Smooth muscle cell (in vitro differentiated cells): ENCODE measurements around the gene CYP1A2. TPM values are rescaled to one million over a fixed set of nuclear protein-coding genes. Genes with fewer than 3 reads are reported as not detected.

ENCODE experiments used
- DNase-seq: peaks from one replicate; lab custom pipeline; 2025; ENCODE audit not compliant: unreplicated experiment; lab: John Stamatoyannopoulos, UW
- H2AFZ ChIP-seq: fragments of 200-600 bp; sonication (generic); 2 replicates; pipeline ENCODE4 v1.6.0; 2016; ENCODE audit warnings: antibody characterized with exemption, low read depth, mild to moderate bottlenecking
- H3F3A ChIP-seq: fragments of 200-600 bp; sonication (generic); 2 replicates; pipeline ENCODE4 v1.6.0; 2017; ENCODE audit warnings: antibody characterized with exemption, low read depth
- H3K27ac ChIP-seq: fragments of 200-600 bp; sonication (generic); 2 replicates; pipeline ENCODE4 v1.5.1; 2016; ENCODE audit warnings: low read depth, mild to moderate bottlenecking
- H3K27me3 ChIP-seq: fragments of 200-600 bp; sonication (generic); 2 replicates; pipeline ENCODE4 v1.6.1; 2016; ENCODE audit warnings: low read depth, mild to moderate bottlenecking
- H3K36me3 ChIP-seq: fragments of 200-600 bp; sonication (generic); 2 replicates; pipeline ENCODE4 v1.5.1; 2016; ENCODE audit warnings: low read depth
- H3K4me1 ChIP-seq: fragments of 200-600 bp; sonication (generic); 2 replicates; pipeline ENCODE4 v1.5.1; 2016; ENCODE audit warnings: low read depth
- H3K4me2 ChIP-seq: fragments of 200-600 bp; sonication (generic); 2 replicates; pipeline ENCODE4 v1.6.0; 2016; ENCODE audit warnings: mild to moderate bottlenecking
- H3K4me3 ChIP-seq: fragments of 200-600 bp; sonication (generic); 2 replicates; pipeline ENCODE4 v1.5.1; 2016; ENCODE audit warnings: mild to moderate bottlenecking
- H3K79me2 ChIP-seq: fragments of 200-600 bp; sonication (generic); 2 replicates; pipeline ENCODE4 v1.6.0; 2016; ENCODE audit warnings: low read depth, mild to moderate bottlenecking
- H3K9ac ChIP-seq: fragments of 200-600 bp; sonication (generic); 2 replicates; pipeline ENCODE4 v1.6.0; 2016; ENCODE audit warnings: low read depth
- H3K9me3 ChIP-seq: fragments of 200-600 bp; sonication (generic); replicated peaks from 2 replicates; pipeline ENCODE4 v1.5.1; 2016; ENCODE audit warnings: low read depth
- H4K20me1 ChIP-seq: fragments of 200-600 bp; sonication (generic); 2 replicates; pipeline ENCODE4 v1.6.0; 2016; ENCODE audit warnings: low read depth
- WGBS: methylation state at CpG from one replicate; pipeline ENCODE4 v1.1.7; 2016; ENCODE audit warnings: low lambda C conversion rate; 5-methylcytosine and 5-hydroxymethylcytosine counted together
- polyA plus RNA-seq: library from polyadenylated mRNA; unstranded; fragments of >200 nt; fragmentation: Nextera tagmentation; extraction: Ambion mirVana; gene quantifications from 2 replicates; pipeline ENCODE4 v1.2.1, GENCODE V29; 2016
- total RNA-seq: library from RNA; depleted of rRNA; stranded (reverse); fragments of >200 nt; gene quantifications from 2 replicates; pipeline ENCODE4 v1.2.3, GENCODE V29; 2014
- TF ChIP-seq, protein P1 (sequence below): fragments of 200-600 bp; sonication (generic); IDR thresholded peaks from 2 replicates; pipeline ENCODE4 v1.5.1; 2017; ENCODE audit warnings: borderline replicate concordance, mild to moderate bottlenecking, antibody characterized with exemption; ENCODE audit not compliant: insufficient read depth, poor library complexity, severe bottlenecking

Gene CYP1A2
- total and polyA plus RNA-seq, 2 experiments from 2014 or later = not detected

DNA sequence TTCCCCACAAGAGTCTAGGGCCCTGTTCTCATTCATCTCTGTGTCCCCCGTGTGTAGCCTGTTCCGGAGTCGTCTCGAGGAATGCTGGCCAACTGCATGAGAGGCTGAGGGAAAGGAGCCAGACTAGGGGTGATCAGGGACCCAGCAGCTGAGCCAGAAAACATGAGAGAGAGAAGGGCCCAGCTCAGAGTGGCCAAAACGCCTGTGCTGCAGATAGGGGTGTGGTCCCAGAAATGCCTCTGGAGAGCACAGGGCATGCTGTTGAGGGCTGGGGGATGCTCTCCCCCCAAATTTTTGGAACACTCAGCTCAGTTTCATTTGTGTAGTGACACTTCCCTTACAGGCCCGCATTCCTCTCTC lies 14.1 kb downstream of the CYP1A2 start:
- Histone ChIP-seq H2AFZ (no peak overlapping the region), H3K27ac (no peak overlapping the region), H4K20me1 (no peaks in the 10 kb centered on the region), H3K36me3 (no peaks in the 10 kb centered on the region), H3K79me2 (no peaks in the 10 kb centered on the region), H3K9ac (no peak overlapping the region), H3K4me2 (no peak overlapping the region), H3K27me3 (no peaks in the 10 kb centered on the region), H3K9me3 (no peaks in the 10 kb centered on the region), H3K4me3 (no peak overlapping the region), H3F3A (no peaks in the 10 kb centered on the region), H3K4me1 (no peaks in the 10 kb centered on the region)
- 78% methylated on average over 6 of the region's 6 CpGs for WGBS
- DNase-seq = no peak
- TF ChIP-seq, protein P1, sequence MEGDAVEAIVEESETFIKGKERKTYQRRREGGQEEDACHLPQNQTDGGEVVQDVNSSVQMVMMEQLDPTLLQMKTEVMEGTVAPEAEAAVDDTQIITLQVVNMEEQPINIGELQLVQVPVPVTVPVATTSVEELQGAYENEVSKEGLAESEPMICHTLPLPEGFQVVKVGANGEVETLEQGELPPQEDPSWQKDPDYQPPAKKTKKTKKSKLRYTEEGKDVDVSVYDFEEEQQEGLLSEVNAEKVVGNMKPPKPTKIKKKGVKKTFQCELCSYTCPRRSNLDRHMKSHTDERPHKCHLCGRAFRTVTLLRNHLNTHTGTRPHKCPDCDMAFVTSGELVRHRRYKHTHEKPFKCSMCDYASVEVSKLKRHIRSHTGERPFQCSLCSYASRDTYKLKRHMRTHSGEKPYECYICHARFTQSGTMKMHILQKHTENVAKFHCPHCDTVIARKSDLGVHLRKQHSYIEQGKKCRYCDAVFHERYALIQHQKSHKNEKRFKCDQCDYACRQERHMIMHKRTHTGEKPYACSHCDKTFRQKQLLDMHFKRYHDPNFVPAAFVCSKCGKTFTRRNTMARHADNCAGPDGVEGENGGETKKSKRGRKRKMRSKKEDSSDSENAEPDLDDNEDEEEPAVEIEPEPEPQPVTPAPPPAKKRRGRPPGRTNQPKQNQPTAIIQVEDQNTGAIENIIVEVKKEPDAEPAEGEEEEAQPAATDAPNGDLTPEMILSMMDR = no peak

DNA sequence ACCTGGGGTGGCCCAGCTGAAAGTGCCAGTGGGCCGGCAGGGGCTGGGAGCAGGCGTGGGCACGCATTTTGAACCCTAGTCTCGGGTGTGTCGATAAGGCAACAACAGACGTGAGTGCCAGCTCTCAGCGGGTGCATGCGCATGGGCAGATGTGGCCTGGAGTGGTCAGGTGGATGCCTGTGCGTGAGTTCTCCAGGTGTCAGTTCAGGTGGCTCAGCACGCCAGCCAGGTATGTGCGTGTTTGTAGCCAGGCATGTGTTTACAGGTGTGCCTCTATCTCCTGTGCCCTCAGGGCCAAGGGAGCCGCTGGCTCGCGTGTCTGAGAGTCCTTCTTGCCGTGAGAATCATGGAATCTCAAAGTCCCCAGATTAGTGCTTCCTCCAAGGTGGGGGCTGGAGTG lies 14.8 kb downstream of the CYP1A2 start:
- no peak overlapping the region for H3K4me3 ChIP-seq
- H3K27ac ChIP-seq = no peak overlapping the region
- H3K9ac ChIP-seq = no peak overlapping the region
- no peaks in the 10 kb centered on the region for H3K4me1 ChIP-seq
- no peaks in the 10 kb centered on the region for H3K36me3 ChIP-seq
- no peaks in the 10 kb centered on the region for H4K20me1 ChIP-seq
- no peak overlapping the region for H3K4me2 ChIP-seq
- H3K79me2 ChIP-seq = no peaks in the 10 kb centered on the region
- H3F3A ChIP-seq = no peaks in the 10 kb centered on the region
- TF ChIP-seq, protein P1 = no peak
- no peak for DNase-seq
- WGBS = 81% methylated on average over 15 of the region's 15 CpGs
- H2AFZ ChIP-seq = no peak overlapping the region
- no peaks in the 10 kb centered on the region for H3K27me3 ChIP-seq
- H3K9me3 ChIP-seq = no peaks in the 10 kb centered on the region

DNA sequence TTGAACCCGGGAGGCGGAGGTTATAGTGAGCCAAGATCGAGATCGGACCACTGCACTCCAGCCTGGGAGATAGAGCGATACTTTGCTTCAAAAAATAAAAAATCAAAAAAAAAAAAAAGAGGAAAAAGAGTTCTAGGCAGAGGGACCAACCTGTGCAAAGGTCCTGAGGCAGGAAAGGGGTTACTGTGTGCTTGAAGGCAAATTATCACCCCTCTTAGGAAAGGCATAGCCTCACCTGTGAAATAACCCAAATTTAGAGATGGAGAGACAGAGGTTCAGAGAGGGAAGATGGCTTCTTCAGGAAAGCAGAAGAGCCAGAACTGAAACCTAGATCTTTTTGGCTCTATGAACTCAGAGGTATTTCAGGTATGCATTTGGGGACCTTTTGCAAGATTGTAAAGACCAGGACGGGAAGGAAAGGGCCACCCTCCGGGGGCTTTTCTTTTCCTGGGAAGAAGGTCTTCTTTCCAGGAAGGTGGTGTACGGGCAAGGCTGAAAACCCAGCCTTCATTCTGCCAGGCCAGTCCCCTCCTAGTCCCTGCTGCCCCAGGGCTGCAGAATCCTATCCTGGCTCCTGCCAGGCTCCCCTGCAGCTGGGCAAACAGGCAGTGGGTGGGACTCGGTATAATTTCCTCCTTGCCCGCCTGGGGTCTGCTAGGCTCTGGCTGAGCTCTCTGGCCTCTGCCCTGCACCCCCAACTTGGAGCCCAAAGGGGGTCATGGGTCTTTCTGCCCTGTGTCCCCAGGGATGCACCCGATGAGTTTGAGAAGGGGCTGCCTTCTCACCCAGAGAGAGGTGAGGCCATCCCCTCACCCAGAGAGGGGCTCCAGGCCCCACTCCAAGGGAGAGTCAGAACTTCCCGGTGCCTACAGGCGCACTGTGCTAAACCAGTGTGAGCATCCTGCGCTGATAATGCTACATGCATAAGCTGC lies 18.8 kb downstream of the CYP1A2 start:
- Histone ChIP-seq H3K27me3 (no peaks in the 10 kb centered on the region), H3K79me2 (no peaks in the 10 kb centered on the region), H3K4me2 (no peak overlapping the region), H3K9ac (no peak overlapping the region), H3K9me3 (no peaks in the 10 kb centered on the region), H4K20me1 (no peaks in the 10 kb centered on the region), H3K36me3 (no peaks in the 10 kb centered on the region), H3F3A (no peaks in the 10 kb centered on the region), H3K4me1 (peaks cover 3% of the 10 kb centered on the region), H3K27ac (no peak overlapping the region), H3K4me3 (no peak overlapping the region), H2AFZ (no peak overlapping the region)
- TF ChIP-seq, protein P1 = no peak
- no peak for DNase-seq
- 90% methylated on average over 14 of the region's 14 CpGs for WGBS
